ENCODE data around the gene BLACAT1.
"Not testable (repeated sequence)": the region's sequence is repeated elsewhere in the genome, so short reads cannot be mapped to it uniquely, and the experiment has no call there.

Gene BLACAT1

DNA sequence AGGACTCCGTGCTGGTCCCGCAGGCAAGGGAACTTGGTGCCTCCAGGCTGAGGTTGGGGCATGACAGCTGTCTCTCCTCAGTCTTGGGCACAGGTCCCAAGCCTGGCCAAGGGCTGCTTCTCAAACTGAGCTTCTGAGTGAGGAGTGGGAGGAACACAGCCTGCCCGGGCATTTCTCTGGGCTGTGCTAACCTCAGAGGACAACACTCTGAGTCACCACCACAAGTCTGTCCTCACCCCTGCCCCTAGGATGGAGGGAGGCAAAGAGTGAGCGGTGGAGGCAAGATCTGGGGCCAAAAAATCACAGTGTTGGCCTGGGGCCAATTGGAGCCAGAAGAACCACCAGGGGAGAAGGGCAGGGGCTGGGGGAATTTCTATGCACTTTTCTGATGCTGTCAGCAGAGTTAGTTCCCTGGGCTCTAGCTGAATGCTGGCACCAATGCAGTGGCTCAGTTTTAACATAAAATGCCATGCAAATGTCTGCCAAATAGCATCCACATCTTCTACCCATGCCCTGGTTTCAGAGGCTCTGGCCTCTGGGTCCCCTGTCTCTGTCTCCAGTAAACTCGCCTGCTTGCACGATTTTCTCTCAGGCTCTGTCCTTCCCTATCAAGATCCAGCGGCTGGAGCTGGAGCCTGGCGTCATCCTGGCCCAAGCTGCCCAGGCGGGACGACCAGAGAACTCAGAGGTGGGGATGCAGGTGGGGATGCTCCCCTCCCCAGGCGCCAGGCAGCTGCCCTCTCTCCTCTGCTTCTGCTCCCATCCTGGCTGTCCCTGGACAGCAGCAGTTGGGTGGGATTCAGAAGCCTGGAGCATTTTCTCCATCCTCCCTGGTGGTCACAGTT is 37.6 kb upstream of the BLACAT1 start:
- Mint-ChIP-seq H3K4me1 (no peaks in the 10 kb centered on the region), H3K36me3 (ENCODE audit: insufficient read depth) (no peaks in the 10 kb centered on the region), H3K27ac (ENCODE audit: low read depth) (no peak overlapping the region), H3K9me3 (no peaks in the 10 kb centered on the region), H3K4me3 (no peak overlapping the region), H3K27me3 (peaks cover 61% of the 10 kb centered on the region)
- no peak for ATAC-seq (replicated peaks; ENCODE audit: extremely low read depth, poor library complexity, severe bottlenecking)
- DNase-seq (ENCODE audit: low spot score in 2 of 2) = no peak

GRCh38 chr1:205492774-205493173 is 36.9 kb upstream of the BLACAT1 start:
- Mint-ChIP-seq H3K27me3 (peaks cover 67% of the 10 kb centered on the region), H3K36me3 (ENCODE audit: insufficient read depth) (no peaks in the 10 kb centered on the region), H3K4me1 (no peaks in the 10 kb centered on the region), H3K27ac (ENCODE audit: low read depth) (no peak overlapping the region), H3K9me3 (no peaks in the 10 kb centered on the region), H3K4me3 (no peak overlapping the region)
- DNase-seq (ENCODE audit: low spot score in 2 of 2) (no peak), ATAC-seq (replicated peaks; ENCODE audit: extremely low read depth, poor library complexity, severe bottlenecking) (no peak)

DNA sequence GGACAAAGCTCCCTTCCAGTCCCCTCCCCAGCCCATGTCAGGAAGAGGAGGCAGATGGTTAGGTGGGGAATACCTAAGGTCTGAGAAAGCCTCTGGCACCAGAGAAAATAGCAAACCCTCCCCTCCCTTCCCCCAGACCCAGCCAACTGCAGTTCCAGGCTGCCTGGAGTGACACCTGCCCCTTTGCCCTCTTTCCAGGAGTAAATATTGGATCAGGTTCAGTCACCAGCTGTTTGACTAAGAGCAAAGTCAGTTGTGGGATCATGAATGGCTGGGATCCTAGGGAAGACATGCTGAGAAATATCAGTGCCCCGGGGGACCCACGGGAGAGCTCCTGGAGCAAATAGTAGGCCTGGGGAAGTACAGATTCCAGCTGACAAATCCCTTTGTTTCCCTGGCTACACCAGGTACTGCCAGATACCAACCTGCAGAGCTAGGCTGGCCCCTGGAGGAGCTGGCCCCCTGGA is 36.4 kb upstream of the BLACAT1 start:
- ATAC-seq (replicated peaks; ENCODE audit: extremely low read depth, poor library complexity, severe bottlenecking) (no peak), DNase-seq (ENCODE audit: low spot score in 2 of 2) (no peak)
- H3K27me3 Mint-ChIP-seq = peaks cover 69% of the 10 kb centered on the region

GRCh38 chr1:205491794-205492193 is 35.9 kb upstream of the BLACAT1 start:
- H3K27me3 Mint-ChIP-seq = peaks cover 69% of the 10 kb centered on the region
- DNase-seq (ENCODE audit: low spot score in 2 of 2) (no peak), ATAC-seq (replicated peaks; ENCODE audit: extremely low read depth, poor library complexity, severe bottlenecking) (no peak)
- H3K4me3 Mint-ChIP-seq = no peak overlapping the region
- no peaks in the 10 kb centered on the region for H3K4me1 Mint-ChIP-seq
- no peaks in the 10 kb centered on the region for H3K36me3 Mint-ChIP-seq (ENCODE audit: insufficient read depth)
- H3K27ac Mint-ChIP-seq (ENCODE audit: low read depth) = no peak overlapping the region
- no peaks in the 10 kb centered on the region for H3K9me3 Mint-ChIP-seq

More for the DNA sequence above, 36.4 kb upstream of the BLACAT1 start:
- no peak overlapping the region for H3K4me3 Mint-ChIP-seq
- H3K4me1 Mint-ChIP-seq = no peaks in the 10 kb centered on the region
- no peak overlapping the region for H3K27ac Mint-ChIP-seq (ENCODE audit: low read depth)
- no peaks in the 10 kb centered on the region for H3K36me3 Mint-ChIP-seq (ENCODE audit: insufficient read depth)
- no peaks in the 10 kb centered on the region for H3K9me3 Mint-ChIP-seq

DNA sequence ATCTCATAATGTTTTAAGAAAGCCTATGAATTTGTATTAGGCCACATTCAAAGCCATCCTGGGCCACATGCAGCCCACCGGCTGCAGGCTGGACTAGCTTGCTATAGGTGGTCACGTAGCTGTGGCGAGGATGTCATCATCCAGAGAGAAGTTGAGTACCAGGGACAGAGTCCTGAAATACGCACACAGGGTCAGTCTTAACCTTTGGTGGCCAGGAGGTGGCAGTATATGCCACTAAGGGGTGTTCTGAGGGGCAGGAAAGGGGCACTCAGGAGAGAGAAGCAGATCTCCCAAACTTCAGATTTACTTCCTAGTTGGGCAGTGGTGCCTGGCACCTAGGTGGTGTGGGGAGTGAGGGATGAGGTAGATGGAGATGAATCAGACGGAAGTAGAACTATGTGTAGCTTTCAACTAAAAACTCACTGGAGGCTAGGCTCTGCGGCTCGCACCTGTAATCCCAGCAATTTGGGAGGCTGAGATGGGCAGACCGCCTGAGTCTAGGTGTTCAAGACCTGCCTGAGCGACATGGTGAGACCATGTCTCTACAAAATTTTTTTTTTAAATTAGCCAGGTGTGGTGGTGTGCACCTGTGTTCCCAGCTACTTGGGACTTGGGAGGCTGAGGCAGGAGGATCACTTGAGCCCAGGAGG is 32.4 kb upstream of the BLACAT1 start:
- DNase-seq (ENCODE audit: low spot score in 2 of 2) (no peak), ATAC-seq (replicated peaks; ENCODE audit: extremely low read depth, poor library complexity, severe bottlenecking) (peak; percentile 37)

DNA sequence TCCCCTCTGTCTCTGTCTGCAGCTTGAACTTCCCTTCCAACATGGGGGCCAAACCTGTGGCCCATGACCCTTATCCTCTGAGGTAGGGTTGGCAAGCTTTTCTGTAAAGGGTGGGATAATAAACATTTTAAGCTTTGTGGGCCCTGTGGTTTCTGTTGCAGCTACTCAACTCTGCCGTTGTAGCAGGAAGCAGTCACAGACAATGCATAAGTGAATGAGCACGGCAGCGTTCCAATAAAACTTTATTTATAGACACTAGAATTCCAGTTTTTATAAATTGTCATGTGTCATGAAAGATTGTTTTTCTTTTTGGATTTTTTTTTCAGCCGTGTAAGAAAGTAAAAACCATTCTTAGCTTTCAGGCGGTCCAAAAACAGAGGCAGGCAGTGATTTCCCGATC is 30.4 kb upstream of the BLACAT1 start:
- H3K36me3 Mint-ChIP-seq (ENCODE audit: insufficient read depth) = peaks cover 5% of the 10 kb centered on the region
- H3K9me3 Mint-ChIP-seq = no peaks in the 10 kb centered on the region
- H3K27me3 Mint-ChIP-seq = peaks cover 20% of the 10 kb centered on the region
- H3K27ac Mint-ChIP-seq (ENCODE audit: low read depth) = no peak overlapping the region
- peaks cover 42% of the 10 kb centered on the region for H3K4me1 Mint-ChIP-seq
- DNase-seq (ENCODE audit: low spot score in 2 of 2) = no peak
- no peak for ATAC-seq (replicated peaks; ENCODE audit: extremely low read depth, poor library complexity, severe bottlenecking)
- H3K4me3 Mint-ChIP-seq = no peak overlapping the region

More for the DNA sequence above, 32.4 kb upstream of the BLACAT1 start:
- peaks cover 34% of the 10 kb centered on the region for H3K27me3 Mint-ChIP-seq
- peaks cover 2% of the 10 kb centered on the region for H3K36me3 Mint-ChIP-seq (ENCODE audit: insufficient read depth)
- no peak overlapping the region for H3K4me3 Mint-ChIP-seq
- H3K4me1 Mint-ChIP-seq = peaks cover 24% of the 10 kb centered on the region
- no peaks in the 10 kb centered on the region for H3K9me3 Mint-ChIP-seq
- no peak overlapping the region for H3K27ac Mint-ChIP-seq (ENCODE audit: low read depth)

DNA sequence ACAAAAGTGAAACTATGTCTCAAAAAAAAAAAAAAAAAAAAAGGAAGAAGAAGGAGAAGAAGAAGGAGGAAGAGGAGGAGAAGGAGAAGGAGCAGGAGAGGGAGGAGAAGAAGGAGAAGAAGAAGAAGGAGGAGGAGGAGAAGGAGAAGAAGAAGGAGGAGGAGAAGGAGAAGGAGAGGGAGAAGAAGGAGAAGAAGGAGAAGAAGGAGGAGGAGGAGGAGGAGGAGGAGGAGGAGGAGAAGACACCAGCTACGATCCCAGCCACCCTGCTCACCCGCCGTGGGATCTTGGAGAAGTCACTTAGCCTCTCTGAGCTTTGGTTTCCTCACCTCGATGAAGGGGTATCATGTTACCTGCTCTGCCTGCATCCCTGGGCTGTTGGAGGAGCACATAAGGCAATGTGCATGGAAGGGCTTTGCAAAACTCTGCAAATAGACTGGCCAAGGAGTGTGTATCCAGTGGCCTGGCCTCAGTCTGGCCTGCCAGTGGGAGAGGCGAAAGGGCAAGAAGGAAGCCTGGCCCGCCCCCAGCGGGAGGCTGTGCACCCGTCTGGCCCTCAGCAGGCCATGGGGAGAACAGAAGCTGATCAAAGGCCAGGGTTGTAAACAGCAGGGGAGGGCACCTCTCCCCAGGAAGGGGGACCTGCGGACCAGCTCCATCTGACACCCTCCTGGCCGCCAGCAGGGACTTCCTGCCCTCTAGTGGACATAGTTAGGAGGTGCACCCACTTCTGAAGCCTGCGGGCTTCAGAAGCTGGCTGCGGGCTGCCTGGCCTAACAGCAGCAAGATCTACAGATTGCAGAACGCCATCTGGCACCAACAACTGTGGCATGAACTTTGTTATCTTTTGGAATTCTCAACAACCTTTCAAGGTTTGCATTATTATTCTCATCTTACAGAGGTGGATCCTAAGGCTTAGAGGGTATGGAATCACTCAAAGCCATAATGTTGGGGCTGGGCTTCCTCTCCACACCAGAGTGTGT is 29.4 kb upstream of the BLACAT1 start:
- H3K27ac Mint-ChIP-seq (ENCODE audit: low read depth) = peak overlapping the region; percentile 54
- peaks cover 52% of the 10 kb centered on the region for H3K4me1 Mint-ChIP-seq
- ATAC-seq (replicated peaks; ENCODE audit: extremely low read depth, poor library complexity, severe bottlenecking) (peak; percentile 38), DNase-seq (ENCODE audit: low spot score in 2 of 2) (peak; percentile 54 to 70)
- peaks cover 20% of the 10 kb centered on the region for H3K27me3 Mint-ChIP-seq
- no peaks in the 10 kb centered on the region for H3K9me3 Mint-ChIP-seq
- no peak overlapping the region for H3K4me3 Mint-ChIP-seq
- peaks cover 10% of the 10 kb centered on the region for H3K36me3 Mint-ChIP-seq (ENCODE audit: insufficient read depth)

DNA sequence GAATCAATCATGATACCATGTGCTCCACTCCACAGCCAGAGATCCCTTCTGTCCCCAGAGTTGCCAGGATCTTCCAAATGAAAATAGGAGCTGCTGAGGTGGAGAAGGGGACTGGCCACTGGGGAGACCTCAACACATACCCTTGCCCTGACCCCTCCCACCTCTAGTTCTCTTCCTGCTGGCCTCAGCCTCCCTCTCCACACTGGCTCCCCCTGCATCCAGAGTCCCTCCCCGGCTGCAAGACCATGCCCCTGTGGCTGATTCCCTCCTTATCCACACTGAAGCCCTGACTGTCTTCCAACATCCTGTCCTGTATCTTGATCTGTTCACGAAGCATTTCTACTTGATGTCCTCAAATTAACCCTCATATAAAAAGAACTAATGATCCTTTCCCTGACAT is 27.5 kb upstream of the BLACAT1 start:
- peaks cover 8% of the 10 kb centered on the region for H3K27me3 Mint-ChIP-seq
- H3K9me3 Mint-ChIP-seq = no peaks in the 10 kb centered on the region
- DNase-seq (ENCODE audit: low spot score in 2 of 2) (no peak), ATAC-seq (replicated peaks; ENCODE audit: extremely low read depth, poor library complexity, severe bottlenecking) (no peak)
- peak overlapping the region; percentile 92 for H3K27ac Mint-ChIP-seq (ENCODE audit: low read depth)
- no peak overlapping the region for H3K4me3 Mint-ChIP-seq
- peaks cover 14% of the 10 kb centered on the region for H3K36me3 Mint-ChIP-seq (ENCODE audit: insufficient read depth)
- peaks cover 64% of the 10 kb centered on the region for H3K4me1 Mint-ChIP-seq

DNA sequence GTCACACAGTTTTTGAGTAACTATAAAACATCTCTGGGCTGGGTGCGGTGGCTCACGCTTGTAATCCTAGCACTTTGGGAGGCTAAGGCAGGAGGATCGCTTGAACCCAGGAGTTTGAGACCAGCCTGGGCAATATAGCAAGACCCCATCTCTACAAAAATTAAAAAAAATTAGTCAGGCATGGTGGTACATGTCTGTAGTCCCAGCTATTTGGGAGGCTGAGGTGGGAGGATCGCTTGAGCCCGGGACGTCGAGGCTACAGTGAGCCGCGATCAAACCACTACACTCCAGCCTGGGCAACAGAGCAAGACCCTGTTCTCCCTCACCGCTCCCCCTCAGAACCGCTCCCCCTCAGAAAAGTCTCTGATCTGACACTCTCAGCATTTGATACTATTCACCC is 26.7 kb upstream of the BLACAT1 start:
- H3K27ac Mint-ChIP-seq (ENCODE audit: low read depth) = peak overlapping the region; percentile 92
- not testable (repeated sequence) for ATAC-seq (replicated peaks; ENCODE audit: extremely low read depth, poor library complexity, severe bottlenecking); DNase-seq (ENCODE audit: low spot score in 2 of 2); H3K9me3 Mint-ChIP-seq; H3K27me3 Mint-ChIP-seq
- H3K4me1 Mint-ChIP-seq = peaks cover 64% of the 10 kb centered on the region
- peaks cover 14% of the 10 kb centered on the region for H3K36me3 Mint-ChIP-seq (ENCODE audit: insufficient read depth)
- H3K4me3 Mint-ChIP-seq = peak overlapping the region; percentile 58

- Mint-ChIP-seq H3K4me1 (peaks cover 64% of the 10 kb centered on the region), H3K36me3 (ENCODE audit: insufficient read depth) (peaks cover 14% of the 10 kb centered on the region), H3K27ac (ENCODE audit: low read depth) (peak overlapping the region; percentile 92), H3K4me3 (peak overlapping the region; percentile 58), H3K9me3 (no peaks in the 10 kb centered on the region), H3K27me3 (no peaks in the 10 kb centered on the region)
- ATAC-seq (replicated peaks; ENCODE audit: extremely low read depth, poor library complexity, severe bottlenecking) = no peak
- DNase-seq (ENCODE audit: low spot score in 2 of 2) = peak in 1 of 2 donors; percentile 16
Measured at GRCh38 chr1:205481629-205482151, 25.8 kb upstream of the BLACAT1 start.

DNA sequence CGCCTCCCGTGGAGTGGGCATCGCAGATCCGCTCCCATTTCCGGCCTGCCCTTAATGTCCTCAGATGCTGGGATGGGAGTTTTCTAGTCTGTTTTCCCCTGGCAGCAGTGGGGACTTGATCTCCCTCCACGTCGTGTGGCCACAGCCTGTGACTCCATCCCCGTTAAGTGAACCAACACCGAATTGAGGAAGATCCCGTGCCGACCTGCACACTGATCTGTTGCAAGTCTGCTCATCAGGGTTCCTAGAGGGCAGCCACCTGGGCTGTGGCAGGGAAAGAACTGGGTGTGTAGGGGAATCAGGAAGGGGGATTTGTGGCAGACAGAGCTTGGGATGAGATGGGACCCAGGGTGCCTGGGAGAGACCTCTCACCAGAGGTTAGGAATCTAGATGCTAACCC is 25.4 kb upstream of the BLACAT1 start:
- H3K36me3 Mint-ChIP-seq (ENCODE audit: insufficient read depth) = peaks cover 14% of the 10 kb centered on the region
- no peaks in the 10 kb centered on the region for H3K9me3 Mint-ChIP-seq
- peaks cover 64% of the 10 kb centered on the region for H3K4me1 Mint-ChIP-seq
- H3K4me3 Mint-ChIP-seq = peak overlapping the region; percentile 58
- peak overlapping the region; percentile 92 for H3K27ac Mint-ChIP-seq (ENCODE audit: low read depth)
- ATAC-seq (replicated peaks; ENCODE audit: extremely low read depth, poor library complexity, severe bottlenecking) (no peak), DNase-seq (ENCODE audit: low spot score in 2 of 2) (no peak)
- H3K27me3 Mint-ChIP-seq = no peaks in the 10 kb centered on the region

Measured in central memory CD8-positive, alpha-beta T cell (primary cell).